Right lobe of liver (tissue), 6 donors: Measurements from ENCODE around the gene PIK3C2G. TPM values are rescaled to one million over a fixed set of nuclear protein-coding genes. Genes with fewer than 3 reads are reported as not detected.
"Not testable (repeated sequence)": the region's sequence is repeated elsewhere in the genome, so short reads cannot be mapped to it uniquely, and the experiment has no call there.

ENCODE experiments used
- ATAC-seq, 4 donors: fragments of 200-7000 bp; cut with Tn5 transposase; one replicate each; pipeline ENCODE4 v1.9.1; 2020; ENCODE audit warnings: mild to moderate bottlenecking in 4 of 4, moderate library complexity in 4 of 4
- DNase-seq, 3 donors: peaks; one replicate each; pipeline ENCODE4 v3.0.0-alpha.2; 2020
- H3K27ac ChIP-seq, 3 donors: fragments of 200-600 bp; one replicate each; pipeline ENCODE4 v1.8.0; 2022
- H3K27me3 ChIP-seq, 2 donors: fragments of 200-600 bp; one replicate each; pipeline ENCODE4 v1.8.0; 2022
- H3K36me3 ChIP-seq, 4 donors: fragments of 200-600 bp; sonication (generic) in 1 of 4; one replicate each; pipeline versions ENCODE4 v1.5.1 to v1.8.0; 2017 to 2022; ENCODE audit warnings: control low read depth in 1 of 4
- H3K4me1 ChIP-seq, 4 donors: fragments of 200-600 bp; sonication (generic) in 1 of 4; one replicate each; pipeline versions ENCODE4 v1.5.1 to v1.8.0; 2017 to 2022; ENCODE audit warnings: control low read depth in 1 of 4
- H3K4me3 ChIP-seq, 3 donors: fragments of 200-600 bp; one replicate each; pipeline ENCODE4 v1.8.0; 2022
- H3K9me3 ChIP-seq, 4 donors: fragments of 200-600 bp; sonication (generic) in 1 of 4; one replicate each; pipeline versions ENCODE4 v1.5.1 to v1.8.0; 2017 to 2022; ENCODE audit warnings: control low read depth in 1 of 4
- CTCF ChIP-seq, 4 donors: fragments of 200-600 bp in 3 of 4; fragments of 450-650 bp in 1 of 4; IDR thresholded peaks; one replicate each; pipeline versions ENCODE4 v1.5.1 to v1.8.0; 2016 to 2022; ENCODE audit warnings: antibody characterized with exemption in 4 of 4, mild to moderate bottlenecking in 2 of 4
- POLR2A ChIP-seq: fragments of 450-650 bp; IDR thresholded peaks from one replicate; pipeline ENCODE4 v1.6.1; 2017; ENCODE audit warnings: antibody characterized with exemption, mild to moderate bottlenecking
- WGBS: methylation state at CpG from one replicate; pipeline ENCODE4 v1.1.6; 2018; ENCODE audit warnings: low coverage, low lambda C conversion rate; ENCODE audit not compliant: insufficient coverage; ENCODE audit errors: missing lambda C conversion rate; 5-methylcytosine and 5-hydroxymethylcytosine counted together
- intact Hi-C, 2 donors: fragments of 100-400 bp; cut with DNase I; formaldehyde crosslinking; loops; one replicate each; pipeline versions ENCODE4 v1.11.2 to v1.14.1; 2022
- total RNA-seq, 6 experiments: library from RNA; depleted of rRNA in 2 of 6; stranded (reverse); fragments of >200 nt in 2 of 6; fragmentation: NEBNext Ultra II Directional in 3 of 6; extraction: Animal tissue kit (Norgen Biotek cat#: 25700) in 3 of 6; gene quantifications; one replicate each; pipeline versions ENCODE4 v1.1.0 to v1.2.4, GENCODE V29; 2016 to 2023
- donor health status: DM: no; HTN: yes; CAD: no.
- donor health status: DM: no; HTN: no; CAD: no.
- donor health status: DM: no; HTN: no; CAD: no.
- donor health status: DM: no; HTN: yes; CAD: no.
- donor health status: DM: no; HTN: yes; CAD: no.

The PIK3C2G gene
- total RNA-seq, 6 experiments from 2014 or later: 12.5 to 30.5 (median 24.8) TPM

GRCh38 chr12:18246066-18246465 is 15.3 kb upstream of the PIK3C2G start:
- TF ChIP-seq CTCF (IDR thresholded peaks at IDR 0.05) (peak; percentile 20 to 30 (median 24)), POLR2A (no peak)
- H3K27me3 ChIP-seq: no peaks in the 10 kb centered on the region
- H3K27ac ChIP-seq: peak overlapping the region in 1 of 3 donors; percentile 86
- peaks cover 0 to 17% (median 4%) of the 10 kb centered on the region in 4 donors for H3K4me1 ChIP-seq
- no peak for DNase-seq
- 17% methylated on average over 1 of the region's 1 CpG for WGBS
- intact Hi-C loops: no loop called here
- no peaks in the 10 kb centered on the region for H3K9me3 ChIP-seq
- H3K4me3 ChIP-seq: no peak overlapping the region
- H3K36me3 ChIP-seq: no peaks in the 10 kb centered on the region
- ATAC-seq: peak in 2 of 4 donors; percentile 6 to 8

GRCh38 chr12:18250313-18250916 is 10.9 kb upstream of the PIK3C2G start:
- no peaks in the 10 kb centered on the region for H3K27me3 ChIP-seq
- no peaks in the 10 kb centered on the region for H3K36me3 ChIP-seq
- 18% methylated on average over 6 of the region's 6 CpGs for WGBS
- no peak overlapping the region for H3K4me3 ChIP-seq
- no peak for TF ChIP-seq POLR2A
- peak; percentile 60 to 75 (median 68) for TF ChIP-seq CTCF (IDR thresholded peaks at IDR 0.05)
- intact Hi-C loops: no loop called here
- H3K4me1 ChIP-seq: peaks cover 0 to 16% (median 0%) of the 10 kb centered on the region in 4 donors
- H3K9me3 ChIP-seq: no peaks in the 10 kb centered on the region
- ATAC-seq: peak; percentile 75 to 86 (median 79)
- peak overlapping the region in 1 of 3 donors; percentile 21 for H3K27ac ChIP-seq
- no peak for DNase-seq

- 72% methylated on average over 1 of the region's 1 CpG for WGBS
- DNase-seq (no peak), ATAC-seq (no peak)
- no peak for TF ChIP-seq CTCF (IDR thresholded peaks at IDR 0.05)
- H3K4me3 ChIP-seq: no peak overlapping the region
- H3K9me3 ChIP-seq: no peaks in the 10 kb centered on the region
- H3K4me1 ChIP-seq: peaks cover 0 to 21% (median 4%) of the 10 kb centered on the region in 4 donors
- no peaks in the 10 kb centered on the region for H3K36me3 ChIP-seq
- no peaks in the 10 kb centered on the region for H3K27me3 ChIP-seq
- no peak overlapping the region for H3K27ac ChIP-seq
- intact Hi-C loops: no loop called here
Measured at GRCh38 chr12:18254081-18254480, 7.2 kb upstream of the PIK3C2G start.

- H3K9me3 ChIP-seq, intact Hi-C loops, H3K36me3 ChIP-seq, ATAC-seq, H3K4me3 ChIP-seq, H3K27ac ChIP-seq, DNase-seq, H3K27me3 ChIP-seq: not testable (repeated sequence)
- H3K4me1 ChIP-seq: peaks cover 0 to 22% (median 7%) of the 10 kb centered on the region in 4 donors
- 85% methylated on average over 6 of the region's 6 CpGs for WGBS
Measured at GRCh38 chr12:18255004-18255403, 6.3 kb upstream of the PIK3C2G start.

GRCh38 chr12:18257251-18257650 is 4.1 kb upstream of the PIK3C2G start:
- H3K9me3 ChIP-seq: no peaks in the 10 kb centered on the region
- H3K4me3 ChIP-seq: no peak overlapping the region
- DNase-seq: no peak
- intact Hi-C loops: no loop called here
- H3K36me3 ChIP-seq: no peaks in the 10 kb centered on the region
- ATAC-seq: peak in 1 of 4 donors; percentile 29
- no peaks in the 10 kb centered on the region for H3K27me3 ChIP-seq
- WGBS: 83% methylated on average over 3 of the region's 3 CpGs
- peaks cover 0 to 26% (median 7%) of the 10 kb centered on the region in 4 donors for H3K4me1 ChIP-seq
- TF ChIP-seq CTCF (IDR thresholded peaks at IDR 0.05): no peak
- no peak for TF ChIP-seq POLR2A
- H3K27ac ChIP-seq: no peak overlapping the region
